DND-41 (cell line): Measurements from ENCODE around the gene TGFBR3L.

Experiments
- EZH2 ChIP-seq: IDR thresholded peaks from 3 replicates; pipeline ENCODE4 v1.6.1; 2012; ENCODE audit warnings: borderline replicate concordance, low read depth, mild to moderate bottlenecking, moderate library complexity, low read length, inconsistent platforms; ENCODE audit not compliant: severe bottlenecking
- TF ChIP-seq, protein P1 (sequence below): IDR thresholded peaks from 2 replicates; pipeline ENCODE4 v1.5.1; 2012; ENCODE audit warnings: borderline replicate concordance, low read length, moderate library complexity, mild to moderate bottlenecking; ENCODE audit not compliant: poor library complexity, severe bottlenecking; ENCODE audit errors: extremely low read depth

DNA sequence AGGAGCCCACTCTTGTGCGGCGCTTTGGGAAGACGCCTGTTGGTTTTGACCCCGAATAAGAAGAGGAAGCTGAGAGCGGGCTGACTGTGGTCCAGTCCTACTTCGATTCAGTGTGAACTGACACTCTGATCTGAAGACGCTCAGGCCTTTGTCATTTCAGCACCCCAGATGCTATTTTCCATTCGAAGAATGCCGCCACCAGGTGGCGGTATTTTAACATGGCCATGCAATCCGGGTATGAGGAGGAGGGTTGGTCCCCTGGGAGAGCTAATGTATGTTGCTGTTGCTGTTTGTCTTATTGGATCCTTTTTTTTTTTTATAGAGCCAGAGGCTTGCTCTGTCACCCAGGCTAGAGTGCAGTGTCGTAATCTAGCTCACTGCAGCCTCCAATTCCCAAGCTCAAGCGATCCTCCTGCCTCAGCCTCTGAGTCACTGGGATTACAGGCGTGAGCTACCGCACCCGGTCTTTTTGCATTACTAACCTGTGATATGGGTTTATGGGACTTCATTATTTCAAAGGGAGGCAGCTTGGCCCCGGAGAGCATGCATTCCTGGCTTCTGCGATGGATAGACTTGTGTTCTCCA is 29.6 kb downstream of the TGFBR3L start:
- TF ChIP-seq, protein P1, sequence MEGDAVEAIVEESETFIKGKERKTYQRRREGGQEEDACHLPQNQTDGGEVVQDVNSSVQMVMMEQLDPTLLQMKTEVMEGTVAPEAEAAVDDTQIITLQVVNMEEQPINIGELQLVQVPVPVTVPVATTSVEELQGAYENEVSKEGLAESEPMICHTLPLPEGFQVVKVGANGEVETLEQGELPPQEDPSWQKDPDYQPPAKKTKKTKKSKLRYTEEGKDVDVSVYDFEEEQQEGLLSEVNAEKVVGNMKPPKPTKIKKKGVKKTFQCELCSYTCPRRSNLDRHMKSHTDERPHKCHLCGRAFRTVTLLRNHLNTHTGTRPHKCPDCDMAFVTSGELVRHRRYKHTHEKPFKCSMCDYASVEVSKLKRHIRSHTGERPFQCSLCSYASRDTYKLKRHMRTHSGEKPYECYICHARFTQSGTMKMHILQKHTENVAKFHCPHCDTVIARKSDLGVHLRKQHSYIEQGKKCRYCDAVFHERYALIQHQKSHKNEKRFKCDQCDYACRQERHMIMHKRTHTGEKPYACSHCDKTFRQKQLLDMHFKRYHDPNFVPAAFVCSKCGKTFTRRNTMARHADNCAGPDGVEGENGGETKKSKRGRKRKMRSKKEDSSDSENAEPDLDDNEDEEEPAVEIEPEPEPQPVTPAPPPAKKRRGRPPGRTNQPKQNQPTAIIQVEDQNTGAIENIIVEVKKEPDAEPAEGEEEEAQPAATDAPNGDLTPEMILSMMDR = peak; percentile 89
- no peak for TF ChIP-seq EZH2
